ENCODE data around the gene BRSK2.

DNA sequence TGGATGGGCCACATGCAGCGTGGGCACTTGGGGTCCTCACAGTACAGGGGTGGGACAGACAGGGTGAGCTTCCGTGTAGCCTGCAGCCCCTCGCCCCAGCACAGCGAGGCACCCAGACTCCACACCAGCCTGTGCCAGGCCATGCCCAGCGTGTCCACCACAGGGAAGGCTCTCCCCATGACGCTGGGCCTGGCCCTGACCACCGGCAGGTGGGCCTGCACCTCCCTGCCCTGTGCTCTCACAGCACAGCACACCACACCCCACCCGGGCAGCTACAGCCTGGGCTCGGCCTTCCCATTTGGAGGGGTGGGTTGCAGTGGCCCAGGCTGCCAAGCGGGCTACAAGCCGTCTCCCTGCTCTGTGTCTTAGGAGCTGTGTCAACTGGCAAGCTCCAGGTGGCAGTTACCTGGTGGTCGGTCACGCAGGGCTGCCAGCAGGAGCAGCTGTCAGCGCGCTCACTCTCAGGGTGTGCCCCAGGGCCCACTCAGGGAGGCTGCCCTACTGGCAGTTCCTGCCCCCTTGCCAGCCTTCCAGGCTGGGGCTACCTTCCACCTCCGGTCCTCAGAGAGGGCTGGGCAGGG is 92.2 kb downstream of the BRSK2 start:
- TF ChIP-seq, protein P1, sequence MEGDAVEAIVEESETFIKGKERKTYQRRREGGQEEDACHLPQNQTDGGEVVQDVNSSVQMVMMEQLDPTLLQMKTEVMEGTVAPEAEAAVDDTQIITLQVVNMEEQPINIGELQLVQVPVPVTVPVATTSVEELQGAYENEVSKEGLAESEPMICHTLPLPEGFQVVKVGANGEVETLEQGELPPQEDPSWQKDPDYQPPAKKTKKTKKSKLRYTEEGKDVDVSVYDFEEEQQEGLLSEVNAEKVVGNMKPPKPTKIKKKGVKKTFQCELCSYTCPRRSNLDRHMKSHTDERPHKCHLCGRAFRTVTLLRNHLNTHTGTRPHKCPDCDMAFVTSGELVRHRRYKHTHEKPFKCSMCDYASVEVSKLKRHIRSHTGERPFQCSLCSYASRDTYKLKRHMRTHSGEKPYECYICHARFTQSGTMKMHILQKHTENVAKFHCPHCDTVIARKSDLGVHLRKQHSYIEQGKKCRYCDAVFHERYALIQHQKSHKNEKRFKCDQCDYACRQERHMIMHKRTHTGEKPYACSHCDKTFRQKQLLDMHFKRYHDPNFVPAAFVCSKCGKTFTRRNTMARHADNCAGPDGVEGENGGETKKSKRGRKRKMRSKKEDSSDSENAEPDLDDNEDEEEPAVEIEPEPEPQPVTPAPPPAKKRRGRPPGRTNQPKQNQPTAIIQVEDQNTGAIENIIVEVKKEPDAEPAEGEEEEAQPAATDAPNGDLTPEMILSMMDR (IDR thresholded peaks at IDR 0.05; ENCODE audit: poor library complexity) = no peak
- TF ChIP-seq EZH2 (IDR thresholded peaks at IDR 0.05; ENCODE audit: borderline replicate concordance) = no peak
- TF ChIP-seq EZH2phosphoT487 (IDR thresholded peaks at IDR 0.05; ENCODE audit: low read depth, severe bottlenecking, unreplicated experiment) = no peak
